ENCODE results near the gene TSPYL4. TPM values are rescaled to one million over a fixed set of nuclear protein-coding genes. Genes with fewer than 3 reads are reported as not detected.

TSPYL4 gene
- total RNA-seq, 1 experiment from 2014 or later, result 7.4 TPM

DNA sequence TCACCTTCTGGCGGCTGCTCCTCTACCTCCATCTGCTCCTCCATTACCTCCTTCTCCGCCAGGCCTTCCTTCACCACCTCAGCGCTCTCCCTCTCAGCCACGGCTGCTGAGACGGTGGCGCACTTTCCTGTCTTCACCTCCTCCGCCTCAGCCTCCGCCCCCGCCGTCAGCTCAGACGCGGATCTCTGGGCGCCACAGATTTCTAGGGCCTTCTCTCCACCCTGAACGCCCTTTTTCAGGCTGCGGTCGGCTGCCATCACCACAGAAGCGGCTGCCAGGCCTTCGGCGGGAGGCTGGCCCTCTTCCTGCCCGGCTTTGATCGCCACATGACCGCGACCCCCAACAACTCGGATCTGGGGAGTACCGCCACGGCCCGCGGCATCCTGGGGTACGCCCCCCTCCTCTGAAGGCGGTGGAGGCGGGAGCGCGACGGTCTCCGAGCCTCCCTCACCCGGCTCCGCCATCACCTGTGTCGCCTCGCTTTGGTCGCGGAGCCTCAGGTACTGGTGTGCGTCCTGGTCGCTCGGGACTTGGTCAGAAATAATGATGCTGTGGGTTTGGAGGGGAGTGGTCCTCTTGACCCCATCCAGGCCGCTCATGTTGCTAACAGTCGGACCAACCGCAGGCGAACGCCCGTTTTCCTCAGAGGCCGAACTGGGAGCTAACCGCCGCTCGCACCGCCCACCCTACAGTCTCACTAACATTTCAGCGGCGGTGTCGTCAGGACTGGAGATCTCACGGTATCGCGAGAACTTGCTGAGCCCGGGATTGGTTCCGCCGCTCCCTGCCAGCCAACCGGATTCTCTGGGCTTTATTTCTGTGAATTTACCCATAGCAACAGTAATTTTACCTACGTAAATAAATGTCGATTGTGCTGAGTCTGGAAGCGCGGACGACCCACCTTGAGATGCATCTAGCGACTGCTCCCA, 25.6 kb upstream of the TSPYL4 start, which contains the start of gene TSPYL1:
Gene TSPYL1 (minus strand): TSS at position 699 of the 929 bp plus-strand sequence. CDS start 100 bp downstream, at position 599.
- in situ Hi-C loops (cut with HindIII; ENCODE audit: low pct_unique_long_range_greater_than_20kb, low sequenced_read_pairs), result no loop called here
- peak; percentile 96 for DNase-seq (ENCODE audit: low read depth, low spot score)

DNA sequence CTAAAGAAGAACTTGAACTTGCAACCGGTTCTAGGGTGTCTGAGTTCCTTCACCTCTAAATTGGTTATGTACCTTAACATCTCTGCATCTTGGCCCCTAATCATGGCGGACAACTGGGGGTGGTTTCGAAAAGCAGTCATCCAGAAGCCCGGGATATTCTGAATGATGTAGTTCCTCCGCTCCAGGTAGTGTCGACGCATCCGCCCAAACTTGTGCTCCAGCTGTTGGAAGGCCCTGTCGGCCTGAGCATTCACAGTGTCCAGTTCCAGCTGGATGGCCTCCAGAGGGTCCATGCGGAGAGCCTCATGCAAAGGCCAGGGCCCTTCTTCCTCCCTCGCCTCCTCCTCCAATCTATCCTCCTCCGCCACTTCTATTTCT, 25.0 kb upstream of the TSPYL4 start:
- in situ Hi-C loops (cut with HindIII; ENCODE audit: low pct_unique_long_range_greater_than_20kb, low sequenced_read_pairs), result no loop called here
- DNase-seq (ENCODE audit: low read depth, low spot score), result no peak

DNA sequence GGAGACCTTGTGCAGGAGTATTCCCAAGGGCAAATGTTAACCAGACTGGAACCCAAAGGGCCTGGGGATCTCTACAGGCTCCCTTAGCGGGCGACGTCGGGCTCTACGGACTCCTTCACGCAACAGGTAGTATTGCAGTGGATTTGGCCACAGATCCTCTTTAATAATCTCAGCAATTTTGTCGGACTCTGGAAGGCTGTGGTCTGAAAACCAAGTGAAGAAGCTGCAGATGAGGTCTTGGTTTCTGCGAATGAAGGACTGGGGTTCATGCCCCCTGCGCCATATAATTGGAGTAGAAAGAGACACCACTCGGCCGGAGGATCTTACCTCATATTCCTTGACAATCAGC, 24.6 kb upstream of the TSPYL4 start:
- in situ Hi-C loops (cut with HindIII; ENCODE audit: low pct_unique_long_range_greater_than_20kb, low sequenced_read_pairs), result no loop called here
- DNase-seq (ENCODE audit: low read depth, low spot score), result no peak

DNA sequence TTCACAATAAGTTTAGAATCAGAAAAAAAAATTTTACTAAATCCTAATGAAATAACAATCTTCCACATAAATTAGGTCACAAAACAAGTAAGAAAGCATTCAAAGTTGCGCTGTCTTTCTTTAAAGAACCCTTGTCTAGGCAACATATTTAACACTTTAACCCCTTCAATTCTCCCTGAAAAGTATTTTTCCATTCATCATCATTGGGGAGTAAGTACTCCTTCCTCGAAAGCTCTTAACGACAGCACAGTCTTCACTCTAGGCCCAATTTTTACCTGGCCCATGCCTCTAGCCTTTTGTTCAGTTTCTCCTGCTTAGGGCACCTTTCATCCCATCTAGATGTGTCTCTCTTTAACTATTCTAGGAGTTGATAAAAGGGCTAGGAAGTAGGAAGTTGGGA, 23.2 kb upstream of the TSPYL4 start:
- no peak for DNase-seq (ENCODE audit: low read depth, low spot score)
- in situ Hi-C loops (cut with HindIII; ENCODE audit: low pct_unique_long_range_greater_than_20kb, low sequenced_read_pairs), result no loop called here

DNA sequence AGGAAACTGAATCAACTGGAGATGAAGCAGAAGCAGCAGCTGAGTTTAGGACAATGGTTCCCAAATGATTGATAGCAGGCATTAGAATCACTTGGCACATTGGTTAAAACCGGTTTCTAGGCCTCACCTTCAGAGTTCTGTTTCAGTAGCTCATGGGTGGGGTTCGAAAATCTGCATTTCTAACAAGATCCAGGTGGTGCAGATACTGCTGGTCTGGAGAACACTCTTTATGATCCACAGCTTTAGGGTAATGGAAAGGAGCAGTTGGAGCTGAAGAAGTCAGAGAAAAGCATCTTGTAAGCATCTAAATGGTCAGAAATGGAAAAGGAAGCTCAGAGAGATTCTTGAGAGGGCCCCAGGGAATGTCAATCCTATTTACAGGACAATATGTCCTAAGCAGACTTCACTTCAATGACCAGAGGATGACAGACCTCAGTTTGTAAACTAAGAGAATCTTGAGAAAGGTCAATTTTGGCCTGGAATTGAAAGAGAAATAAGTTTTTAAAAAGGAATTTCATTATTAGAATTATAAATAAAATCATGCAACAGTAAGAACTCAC, 17.4 kb upstream of the TSPYL4 start:
- in situ Hi-C loops (cut with HindIII; ENCODE audit: low pct_unique_long_range_greater_than_20kb, low sequenced_read_pairs), result no loop called here

DNA sequence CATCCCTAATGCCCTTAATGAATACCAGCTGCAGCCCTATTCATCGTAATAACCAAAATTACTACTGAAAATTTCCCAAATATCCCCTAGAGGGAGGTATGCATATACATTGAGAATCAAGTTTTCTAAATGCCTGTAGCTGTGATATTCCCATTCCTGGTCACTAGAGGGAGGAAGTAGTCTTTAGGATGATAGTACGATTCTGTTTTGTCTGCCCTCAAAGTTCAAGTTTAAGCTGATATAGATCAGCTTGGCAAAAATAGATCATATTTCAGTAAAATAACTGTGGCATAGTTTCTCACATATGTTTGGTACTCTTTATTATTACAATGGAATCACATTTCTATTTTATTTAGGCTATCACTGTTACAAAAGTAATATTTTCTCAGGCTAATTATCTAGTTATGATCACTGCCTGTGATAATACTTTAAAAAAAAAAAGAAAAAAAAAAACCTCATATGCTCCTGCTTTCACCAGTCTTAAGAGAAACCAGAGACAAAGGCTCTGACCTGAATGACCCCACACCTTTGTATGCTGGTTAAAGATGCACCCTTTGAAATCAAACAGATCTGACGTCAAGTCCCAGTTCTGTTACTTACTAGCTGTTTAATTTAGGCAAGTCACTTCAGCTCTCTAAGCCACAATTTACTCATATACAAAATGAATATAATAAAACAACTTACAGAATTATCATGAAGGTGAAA, 14.9 kb upstream of the TSPYL4 start:
- peak; percentile 85 for DNase-seq (ENCODE audit: low read depth, low spot score)
- in situ Hi-C loops (cut with HindIII; ENCODE audit: low pct_unique_long_range_greater_than_20kb, low sequenced_read_pairs), result no loop called here

More for the DNA sequence above, 17.4 kb upstream of the TSPYL4 start:
- no peak for DNase-seq (ENCODE audit: low read depth, low spot score)

DNA sequence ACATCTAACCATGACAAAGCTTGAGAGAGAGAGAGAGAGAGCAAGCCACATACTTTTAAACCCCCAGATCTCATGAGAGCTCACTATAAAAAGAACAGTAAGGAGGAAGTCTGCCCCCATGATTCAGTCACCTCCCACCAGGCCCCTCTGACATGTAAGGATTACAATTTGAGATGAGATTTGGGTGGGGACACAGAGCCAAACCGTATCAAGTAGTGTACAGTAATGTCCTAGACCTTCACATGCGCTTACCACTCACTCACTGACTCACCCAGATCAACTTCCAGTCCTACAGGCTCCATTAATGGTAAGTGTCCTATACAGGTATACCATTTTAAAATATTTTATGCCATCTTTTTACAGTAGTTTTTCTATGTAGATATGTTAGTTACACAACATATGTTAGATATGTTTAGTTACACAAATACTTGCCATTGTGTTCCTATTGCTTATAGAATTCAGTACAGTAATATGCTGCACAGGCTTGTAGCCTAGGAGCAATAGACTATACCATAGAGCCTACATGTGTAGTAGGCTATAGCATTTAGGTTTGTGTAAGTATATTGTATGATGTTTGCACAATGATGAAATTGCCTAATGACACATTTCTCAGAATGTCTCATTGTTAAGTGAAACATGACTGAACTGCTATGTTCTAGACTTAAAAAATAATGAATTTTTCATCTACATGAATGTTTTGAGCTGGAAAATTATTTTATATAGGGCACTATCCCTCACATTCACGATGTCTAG, 14.1 kb upstream of the TSPYL4 start:
- DNase-seq (ENCODE audit: low read depth, low spot score), result no peak
- in situ Hi-C loops (cut with HindIII; ENCODE audit: low pct_unique_long_range_greater_than_20kb, low sequenced_read_pairs), result no loop called here

DNA sequence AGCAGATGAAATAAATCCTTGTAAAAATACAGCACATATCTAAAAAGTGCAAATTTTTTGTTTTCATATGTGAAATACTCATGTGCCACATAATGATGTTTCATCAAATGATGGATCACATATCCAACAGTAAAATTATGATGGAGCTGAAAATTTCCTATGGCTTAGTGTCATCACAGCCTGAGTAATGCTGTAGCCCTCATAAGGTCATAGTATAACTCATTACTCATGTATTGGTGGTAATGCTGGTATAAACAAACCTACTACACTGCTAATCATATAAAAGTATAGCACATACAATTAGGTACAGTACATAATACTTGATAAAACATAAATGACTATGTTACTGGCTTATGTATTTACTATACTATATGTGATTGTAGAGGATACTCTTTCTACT, 12.9 kb upstream of the TSPYL4 start:
- no peak for DNase-seq (ENCODE audit: low read depth, low spot score)
- in situ Hi-C loops (cut with HindIII; ENCODE audit: low pct_unique_long_range_greater_than_20kb, low sequenced_read_pairs), result no loop called here

DNA sequence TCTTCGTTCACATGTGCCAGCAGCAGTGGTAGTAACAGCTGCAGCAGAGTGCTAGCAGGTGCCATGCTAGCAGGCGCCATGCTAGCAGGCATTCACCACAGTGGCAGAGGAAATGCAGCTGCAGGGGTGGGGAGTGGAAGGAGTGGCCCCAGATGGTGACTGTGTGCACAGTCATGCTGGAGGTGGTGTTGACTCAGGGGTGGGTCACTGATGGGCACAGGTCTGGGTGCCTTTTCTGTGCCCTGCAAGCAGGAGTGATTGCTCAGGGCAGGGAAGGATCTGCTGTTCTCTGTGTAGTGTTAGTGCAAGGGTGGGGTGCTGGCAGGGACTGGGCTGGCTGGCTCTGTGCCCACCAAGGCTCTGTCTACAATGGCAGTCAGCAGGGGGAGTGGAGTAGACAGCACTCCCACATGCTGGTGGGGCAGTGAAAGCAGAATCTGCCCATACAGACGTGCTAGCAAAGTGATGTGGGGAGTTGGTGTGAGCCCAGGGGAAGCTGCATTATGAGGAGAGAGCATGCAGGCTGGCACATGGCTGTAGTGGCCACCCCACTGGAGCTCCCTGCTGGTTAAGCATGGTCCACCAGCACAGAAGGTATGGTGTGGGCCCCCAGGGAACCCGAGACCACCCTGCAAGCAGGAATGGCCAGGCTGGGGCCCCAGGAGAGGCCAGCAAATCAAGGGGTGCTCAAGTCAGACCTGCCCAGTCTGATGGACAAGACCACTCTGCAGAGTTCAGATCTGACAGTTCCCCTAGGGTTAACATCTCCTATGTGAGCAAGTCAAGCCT, 11.4 kb upstream of the TSPYL4 start:
- DNase-seq (ENCODE audit: low read depth, low spot score), result no peak
- in situ Hi-C loops (cut with HindIII; ENCODE audit: low pct_unique_long_range_greater_than_20kb, low sequenced_read_pairs), result no loop called here

DNA sequence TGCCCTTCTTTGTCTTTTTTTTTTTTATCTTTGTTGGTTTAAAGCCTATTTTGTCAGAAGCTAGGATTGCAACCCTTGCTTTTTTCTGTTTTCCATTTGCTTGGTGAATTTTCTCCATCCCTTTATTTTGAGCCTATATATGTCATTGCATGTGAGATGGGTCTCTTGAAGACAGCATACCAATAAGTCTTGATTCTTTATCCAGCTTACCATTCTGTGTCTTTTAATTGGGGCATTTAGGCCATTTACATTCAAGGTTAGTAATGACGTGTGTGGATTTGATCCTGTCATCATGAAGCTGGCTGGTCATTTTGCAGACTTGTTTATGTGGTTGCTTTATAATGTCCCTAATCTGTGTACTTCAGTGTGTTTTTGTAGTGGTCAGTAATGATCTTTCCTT, 9.5 kb upstream of the TSPYL4 start:
- no peak for DNase-seq (ENCODE audit: low read depth, low spot score)
- in situ Hi-C loops (cut with HindIII; ENCODE audit: low pct_unique_long_range_greater_than_20kb, low sequenced_read_pairs), result no loop called here

DNA sequence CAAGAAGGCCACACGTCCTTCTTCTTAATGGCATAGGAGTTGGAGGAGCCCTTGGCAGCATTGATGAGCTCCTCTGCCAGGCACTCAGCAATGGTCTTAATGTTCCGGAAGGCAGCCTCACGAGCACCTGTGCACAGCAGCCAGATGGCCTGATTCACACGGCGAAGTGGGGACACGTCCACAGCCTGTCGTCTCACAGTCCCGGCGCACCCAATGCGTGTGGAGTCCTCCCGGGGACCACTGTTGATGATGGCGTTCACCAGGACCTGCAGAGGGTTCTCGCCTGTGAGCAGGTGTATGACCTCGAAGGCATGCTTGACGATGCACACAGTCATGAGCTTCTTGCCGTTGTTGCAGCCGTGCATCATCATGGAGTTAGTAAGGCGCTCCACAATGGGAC, 4.6 kb upstream of the TSPYL4 start:
- in situ Hi-C loops (cut with HindIII; ENCODE audit: low pct_unique_long_range_greater_than_20kb, low sequenced_read_pairs), result no loop called here
- DNase-seq (ENCODE audit: low read depth, low spot score), result no peak

DNA sequence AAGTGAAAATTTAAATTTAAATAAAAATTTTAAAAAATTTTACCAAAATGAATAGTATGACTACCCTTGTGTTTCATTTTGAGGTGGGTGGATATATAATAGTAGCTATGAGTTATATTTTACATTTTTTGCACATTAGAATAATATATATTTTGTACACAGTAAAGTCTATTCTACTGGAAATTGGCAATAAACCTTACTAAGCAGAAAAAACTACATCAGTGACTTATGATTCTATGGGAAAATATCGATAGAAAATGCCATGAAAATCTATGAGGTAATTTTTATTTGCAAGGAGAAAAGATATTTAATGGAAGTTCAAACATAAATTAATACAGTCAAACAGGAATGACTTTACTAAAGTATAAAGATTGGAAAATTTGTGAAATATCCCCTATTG, 2.8 kb upstream of the TSPYL4 start:
- in situ Hi-C loops (cut with HindIII; ENCODE audit: low pct_unique_long_range_greater_than_20kb, low sequenced_read_pairs), result no loop called here
- no peak for DNase-seq (ENCODE audit: low read depth, low spot score)

DNA sequence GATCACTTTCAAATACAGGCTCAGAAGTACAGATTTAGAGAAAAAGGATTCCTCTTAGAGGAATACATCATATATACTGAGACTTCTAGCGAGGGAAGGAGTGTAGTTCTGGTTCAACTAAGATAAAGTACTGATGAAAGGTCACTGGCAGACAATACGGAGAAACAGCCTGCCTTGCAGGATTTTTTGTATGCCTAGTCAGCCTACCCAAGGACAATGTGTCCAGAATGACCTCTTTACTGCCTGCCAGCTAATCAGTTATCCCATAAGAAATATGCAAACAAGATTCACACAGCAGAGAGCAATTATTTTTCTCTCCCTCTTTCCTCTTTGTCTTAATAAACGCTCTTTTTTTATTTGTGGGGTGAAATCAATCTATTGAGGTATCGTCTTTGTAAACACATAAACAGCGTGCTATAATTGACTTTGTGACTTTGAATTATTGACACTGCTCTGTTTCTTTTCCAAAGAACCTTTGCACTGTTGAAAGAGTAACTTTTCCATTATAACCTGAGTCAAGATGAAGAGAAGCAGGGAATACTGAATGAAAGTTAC, 1.4 kb upstream of the TSPYL4 start:
- in situ Hi-C loops (cut with HindIII; ENCODE audit: low pct_unique_long_range_greater_than_20kb, low sequenced_read_pairs), result no loop called here
- DNase-seq (ENCODE audit: low read depth, low spot score), result no peak

DNA sequence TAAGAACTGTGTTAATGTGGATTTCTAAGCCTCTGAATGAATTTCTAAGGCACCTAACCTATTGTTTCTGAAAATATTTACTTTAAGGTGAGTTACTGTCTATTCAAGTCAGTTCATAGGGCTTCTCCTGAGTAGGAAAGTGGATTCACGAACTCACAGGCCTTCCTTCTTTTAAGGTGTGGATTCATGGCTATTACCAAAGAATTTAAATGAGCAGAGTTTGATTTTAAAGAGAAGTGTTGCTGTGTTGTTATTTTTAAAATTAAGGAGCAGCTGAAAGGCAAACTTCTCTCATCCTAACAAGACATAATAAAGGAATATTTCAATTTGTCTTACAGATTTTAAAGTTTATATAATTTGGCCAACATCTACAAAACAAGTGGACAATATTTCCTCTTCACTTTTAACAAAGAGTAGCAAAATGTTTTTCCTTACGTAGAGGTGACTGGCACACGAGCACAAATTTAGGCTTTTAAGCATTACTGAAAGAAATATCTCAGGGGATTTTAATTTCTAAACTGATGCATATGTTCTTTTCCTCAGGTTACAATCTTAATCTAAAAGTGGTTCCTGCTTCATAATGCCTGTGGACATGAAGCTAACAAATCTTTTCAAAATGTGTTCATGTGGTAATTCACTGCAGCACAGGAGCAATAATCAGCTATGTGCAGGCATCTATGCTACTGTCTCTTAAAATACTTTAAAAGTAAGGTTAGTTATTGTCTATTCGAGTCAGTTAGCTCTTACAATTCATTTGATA, 602 bp upstream of the TSPYL4 start:
- no peak for DNase-seq (ENCODE audit: low read depth, low spot score)
- in situ Hi-C loops (cut with HindIII; ENCODE audit: low pct_unique_long_range_greater_than_20kb, low sequenced_read_pairs), result no loop called here

DNA sequence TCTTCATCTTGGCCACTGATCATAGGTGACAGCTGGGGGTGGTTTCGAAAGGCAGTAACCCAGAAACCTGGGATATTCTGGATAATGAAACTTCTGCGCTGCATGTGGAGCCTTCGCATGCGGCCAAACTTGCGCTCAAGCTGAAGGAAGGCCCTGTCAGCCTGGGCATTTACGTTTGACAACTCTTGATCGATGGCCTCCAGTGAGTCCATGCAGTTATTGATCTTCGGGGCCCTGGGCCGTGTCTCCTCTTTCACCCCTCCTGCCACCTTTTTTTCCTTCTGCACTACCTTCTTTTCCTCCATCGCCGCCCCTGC, 729 bp downstream of the TSPYL4 start:
- in situ Hi-C loops (cut with HindIII; ENCODE audit: low pct_unique_long_range_greater_than_20kb, low sequenced_read_pairs), result no loop called here

DNA sequence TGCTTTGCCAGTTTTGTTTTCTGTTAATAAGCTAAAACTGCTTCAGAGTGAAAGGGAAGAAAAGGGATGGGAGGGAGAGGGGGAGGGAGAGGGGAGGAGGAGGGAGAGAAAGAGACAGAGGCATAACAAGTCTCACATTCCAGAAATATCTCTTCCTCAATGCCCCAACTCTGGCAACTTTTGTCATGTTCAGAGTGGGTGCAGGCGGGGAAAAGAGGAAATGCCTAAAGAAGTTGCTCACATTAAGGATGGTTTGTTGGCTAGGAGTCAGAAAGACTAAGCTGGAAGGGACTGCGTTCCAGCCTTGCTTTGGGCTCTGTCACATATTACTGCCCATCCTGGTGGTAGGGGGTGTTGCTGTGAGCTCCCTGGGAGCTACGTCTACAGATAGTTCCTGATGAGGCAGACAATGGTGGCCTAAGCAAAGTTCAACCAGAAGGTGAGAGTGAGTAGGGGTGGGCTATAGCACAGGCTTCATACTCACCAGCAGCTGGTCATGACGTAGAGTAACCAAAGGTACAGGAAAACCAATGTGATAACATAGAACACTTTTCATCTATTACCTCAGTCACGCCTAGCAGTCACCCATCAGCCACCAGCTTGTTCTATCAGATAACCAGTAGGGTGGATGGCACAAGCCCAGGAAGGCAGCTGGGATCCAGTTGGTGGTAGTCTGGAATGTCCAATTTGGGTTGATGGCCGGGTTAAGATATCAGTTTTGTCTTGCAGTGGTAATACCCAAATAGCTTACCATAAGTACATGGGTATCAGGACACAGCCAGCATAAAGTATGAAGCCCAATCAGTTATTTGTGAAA, 2.1 kb downstream of the TSPYL4 start:
- DNase-seq (ENCODE audit: low read depth, low spot score), result no peak
- in situ Hi-C loops (cut with HindIII; ENCODE audit: low pct_unique_long_range_greater_than_20kb, low sequenced_read_pairs), result no loop called here

More for the DNA sequence above, 729 bp downstream of the TSPYL4 start:
- no peak for DNase-seq (ENCODE audit: low read depth, low spot score)

All from SK-MEL-5 (cell line).